GM12878 (cell line): ENCODE results near the gene TRIM9. TPM values are rescaled to one million over a fixed set of nuclear protein-coding genes. Genes with fewer than 3 reads are reported as not detected.

Experiments
- ATAC-seq: fragments of 200-7000 bp; cut with Tn5 transposase; 3 replicates; pipeline ENCODE4 v1.9.1; 2020; ENCODE audit warnings: mild to moderate bottlenecking, moderate library complexity
- BruUV-seq: library from RNA; stranded (reverse); fragments of 400-500 nt; replicated peaks from 2 replicates; lab custom pipeline; 2021; lab: Mats Ljungman, UMichigan
- CTCF ChIA-PET: fragments of 300-600 bp; sonication (Branson Sonifier 250); formaldehyde crosslinking; extraction: SDS; loops from one replicate; lab custom pipeline; 2021; ENCODE audit warnings: inconsistent platforms; lab: Yijun Ruan, JAX
- POLR2A ChIA-PET: fragments of 350-600 bp; formaldehyde crosslinking; extraction: SDS; loops from one replicate; lab custom pipeline; 2021; ENCODE audit warnings: inconsistent platforms; lab: Charles Lee
- RAD21 ChIA-PET: fragments of 300-600 bp; sonication (Branson Sonifier 250); formaldehyde crosslinking; loops from one replicate; lab custom pipeline; 2023; ENCODE audit warnings: antibody characterized with exemption; ENCODE audit not compliant: unreplicated experiment; lab: Charles Lee
- SMC1A ChIA-PET: fragments of 300-600 bp; sonication (Branson Sonifier 250); formaldehyde crosslinking; loops from one replicate; lab custom pipeline; 2023; ENCODE audit not compliant: unreplicated experiment, uncharacterized antibody; lab: Charles Lee
- DNase-seq: peaks from one replicate; pipeline ENCODE4 v3.0.0-alpha.2; 2011; ENCODE audit warnings: low read depth, low spot score
- FAIRE-seq: peaks from 3 replicates; lab custom pipeline; 2011; peaks lifted over from hg19 to GRCh38; lab: Jason Lieb, UNC
- H2AFZ ChIP-seq: 2 replicates; pipeline ENCODE4 v1.6.0; 2011; ENCODE audit warnings: low read depth, low read length, control low read depth; ENCODE audit not compliant: control insufficient read depth
- H3K27ac ChIP-seq: 2 replicates; pipeline ENCODE4 v1.5.1; 2011; ENCODE audit warnings: control low read depth; ENCODE audit not compliant: control insufficient read depth, insufficient read depth
- H3K27me3 ChIP-seq, 2 experiments: replicated peaks in 1 of 2; 2 replicates each; pipeline versions ENCODE4 v1.6.0 to v1.6.1; 2011; ENCODE audit warnings: low read length in 1 of 2; ENCODE audit not compliant: control insufficient read depth in 2 of 2, insufficient read depth in 2 of 2
- H3K36me3 ChIP-seq, 2 experiments: 2 replicates each; pipeline ENCODE4 v1.5.1; 2011; ENCODE audit warnings: low read length in 1 of 2; ENCODE audit not compliant: control insufficient read depth in 2 of 2, insufficient read depth in 2 of 2
- H3K4me1 ChIP-seq: 2 replicates; pipeline ENCODE4 v1.6.1; 2011; ENCODE audit warnings: mild to moderate bottlenecking, low read length, moderate library complexity, mixed read lengths; ENCODE audit not compliant: control insufficient read depth, insufficient read depth
- H3K4me2 ChIP-seq: 2 replicates; pipeline ENCODE4 v1.6.0; 2011; ENCODE audit warnings: control low read depth; ENCODE audit not compliant: control insufficient read depth, insufficient read depth
- H3K4me3 ChIP-seq: fragments of 200-600 bp; sonication (generic); 2 replicates; pipeline ENCODE4 v1.5.1; 2016
- H3K79me2 ChIP-seq: 2 replicates; pipeline ENCODE4 v1.6.0; 2011; ENCODE audit warnings: low read length; ENCODE audit not compliant: control insufficient read depth, insufficient read depth
- H3K9ac ChIP-seq: 2 replicates; pipeline ENCODE4 v1.8.0; 2011; ENCODE audit warnings: low read length, control low read depth, mixed read lengths; ENCODE audit not compliant: control insufficient read depth, insufficient read depth
- H3K9me3 ChIP-seq: replicated peaks from 3 replicates; pipeline ENCODE4 v1.5.1; 2011; ENCODE audit warnings: mild to moderate bottlenecking, low read length; ENCODE audit not compliant: control insufficient read depth, insufficient read depth
- H4K20me1 ChIP-seq: 2 replicates; pipeline ENCODE4 v1.6.0; 2011; ENCODE audit not compliant: control insufficient read depth, insufficient read depth
- CHD4 ChIP-seq: fragments of 200-600 bp; sonication (generic); IDR thresholded peaks from 2 replicates; pipeline ENCODE4 v1.6.1; 2016; ENCODE audit warnings: mild to moderate bottlenecking
- EP300 ChIP-seq, 2 experiments: fragments of 150-350 bp in 1 of 2; IDR thresholded peaks; 2 replicates each; pipeline ENCODE4 v1.6.1; 2011 to 2012; ENCODE audit warnings: low read depth in 2 of 2, low read length in 2 of 2, borderline replicate concordance in 1 of 2, improper control_type of control experiment in 1 of 2, inconsistent platforms in 1 of 2; ENCODE audit not compliant: control insufficient read depth in 1 of 2
- EZH2 ChIP-seq: IDR thresholded peaks from 2 replicates; pipeline ENCODE4 v1.6.1; 2012; ENCODE audit warnings: low read depth, mild to moderate bottlenecking, control low read depth, inconsistent platforms, low read length, borderline replicate concordance; ENCODE audit not compliant: control insufficient read depth
- PML ChIP-seq: IDR thresholded peaks from 2 replicates; pipeline ENCODE4 v1.6.1; 2012; ENCODE audit warnings: low read length, inconsistent platforms
- POLR2AphosphoS5 ChIP-seq: IDR thresholded peaks from 2 replicates; pipeline ENCODE4 v1.6.1; 2011; ENCODE audit warnings: mild to moderate bottlenecking, low read length, inconsistent platforms
- SMARCA5 ChIP-seq: fragments of 450-650 bp; IDR thresholded peaks from 2 replicates; pipeline ENCODE4 v1.6.1; 2017; ENCODE audit warnings: mild to moderate bottlenecking
- SREBF2 ChIP-seq: IDR thresholded peaks from 2 replicates; pipeline ENCODE4 v1.6.1; 2012; ENCODE audit warnings: mild to moderate bottlenecking, low read length
- WRNIP1 ChIP-seq: IDR thresholded peaks from 2 replicates; pipeline ENCODE4 v1.6.1; 2011; ENCODE audit warnings: low read depth, low read length, improper control_type of control experiment, borderline replicate concordance
- WGBS: methylation state at CpG from one replicate; pipeline ENCODE4 v1.1.6; 2016; ENCODE audit warnings: low lambda C conversion rate; ENCODE audit not compliant: insufficient replicate concordance, insufficient coverage; ENCODE audit errors: missing lambda C conversion rate; 5-methylcytosine and 5-hydroxymethylcytosine counted together
- in situ Hi-C: fragments of 300-500 bp; cut with MboI; formaldehyde crosslinking; loops from 9 replicates; pipeline ENCODE4 v1.14.3; 2018; ENCODE audit warnings: mixed read lengths
- intact Hi-C: fragments of 100-400 bp; cut with micrococcal nuclease; formaldehyde crosslinking; loops from one replicate; pipeline ENCODE4 v1.14.2; 2022; ENCODE audit not compliant: unreplicated experiment
- polyA plus RNA-seq, 11 experiments: library from polyadenylated mRNA; depleted of rRNA in 4 of 11; unstranded in 6 of 11; stranded (reverse) in 5 of 11; fragments of >200 nt; fragmentation: Nextera tagmentation in 4 of 11; fragmentation: Illumina TruSeq in 1 of 11; extraction: Ambion mirVana in 4 of 11; extraction: Trizol in 1 of 11; gene quantifications; 1 replicate in 1 of 11; 2 replicates in 10 of 11; pipeline versions ENCODE4 v1.2.1 to v1.2.3, GENCODE V29; 2011 to 2016; ENCODE audit warnings: inconsistent platforms in 2 of 11, missing spikeins in 2 of 11, low read depth in 1 of 11
- total RNA-seq, 4 experiments: library from RNA; depleted of rRNA in 3 of 4; stranded (reverse); fragments of >200 nt in 3 of 4; fragmentation: Illumina TruSeq in 1 of 4; extraction: Trizol in 1 of 4; gene quantifications; 2 replicates each; pipeline versions ENCODE4 v1.2.1 to v1.2.3, GENCODE V29; 2013 to 2021
- TF ChIP-seq, protein P1 (sequence below): fragments of 450-650 bp; IDR thresholded peaks from 2 replicates; pipeline ENCODE4 v1.6.1; 2016; ENCODE audit warnings: mild to moderate bottlenecking, moderate library complexity, borderline replicate concordance
- TF ChIP-seq, protein P2 (sequence below): fragments of 450-650 bp; IDR thresholded peaks from 2 replicates; pipeline ENCODE4 v1.6.1; 2016; ENCODE audit warnings: mild to moderate bottlenecking
- TF ChIP-seq, protein P3 (sequence below): IDR thresholded peaks from 2 replicates; pipeline ENCODE4 v1.6.1; 2012; ENCODE audit warnings: low read depth, low read length, improper control_type of control experiment
- TF ChIP-seq, protein P4 (sequence below): IDR thresholded peaks from 2 replicates; pipeline ENCODE4 v1.6.1; 2011; ENCODE audit warnings: mild to moderate bottlenecking, low read depth, low read length, moderate library complexity; ENCODE audit not compliant: insufficient replicate concordance
- TF ChIP-seq, protein P5 (sequence below): IDR thresholded peaks from 2 replicates; pipeline ENCODE4 v1.6.1; 2012; ENCODE audit warnings: low read depth, low read length, improper control_type of control experiment
- TF ChIP-seq, protein P6 (sequence below): fragments of 450-650 bp; IDR thresholded peaks from 2 replicates; pipeline ENCODE4 v1.6.1; 2017; ENCODE audit warnings: borderline replicate concordance

The TRIM9 gene
- total and polyA plus RNA-seq, 10 of the 15 experiments (the other 5 are each of a cell fraction or from before 2014, with no cell fraction given), result 0.04 to 0.18 (median 0.11) TPM; not detected in 2

DNA sequence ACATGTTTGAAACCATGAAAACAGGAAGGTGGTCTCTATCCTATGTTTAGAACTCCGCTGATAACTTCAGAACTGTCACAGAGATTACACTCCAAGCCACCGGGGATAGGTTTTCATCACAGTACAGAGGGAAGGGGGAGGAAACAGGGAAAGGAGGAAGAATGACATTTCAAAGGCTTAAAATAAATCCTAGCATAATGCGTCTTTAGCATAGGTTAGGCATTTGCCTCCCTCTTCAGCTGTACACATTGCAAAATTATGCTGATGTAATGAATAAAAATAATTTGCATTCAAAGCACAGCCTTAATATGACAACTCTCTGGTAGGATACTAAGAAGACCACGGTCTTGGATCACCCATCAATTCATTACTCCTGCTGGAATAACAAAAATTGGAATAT is 96.3 kb downstream of the TRIM9 start (continued):
- TF ChIP-seq, protein P1, sequence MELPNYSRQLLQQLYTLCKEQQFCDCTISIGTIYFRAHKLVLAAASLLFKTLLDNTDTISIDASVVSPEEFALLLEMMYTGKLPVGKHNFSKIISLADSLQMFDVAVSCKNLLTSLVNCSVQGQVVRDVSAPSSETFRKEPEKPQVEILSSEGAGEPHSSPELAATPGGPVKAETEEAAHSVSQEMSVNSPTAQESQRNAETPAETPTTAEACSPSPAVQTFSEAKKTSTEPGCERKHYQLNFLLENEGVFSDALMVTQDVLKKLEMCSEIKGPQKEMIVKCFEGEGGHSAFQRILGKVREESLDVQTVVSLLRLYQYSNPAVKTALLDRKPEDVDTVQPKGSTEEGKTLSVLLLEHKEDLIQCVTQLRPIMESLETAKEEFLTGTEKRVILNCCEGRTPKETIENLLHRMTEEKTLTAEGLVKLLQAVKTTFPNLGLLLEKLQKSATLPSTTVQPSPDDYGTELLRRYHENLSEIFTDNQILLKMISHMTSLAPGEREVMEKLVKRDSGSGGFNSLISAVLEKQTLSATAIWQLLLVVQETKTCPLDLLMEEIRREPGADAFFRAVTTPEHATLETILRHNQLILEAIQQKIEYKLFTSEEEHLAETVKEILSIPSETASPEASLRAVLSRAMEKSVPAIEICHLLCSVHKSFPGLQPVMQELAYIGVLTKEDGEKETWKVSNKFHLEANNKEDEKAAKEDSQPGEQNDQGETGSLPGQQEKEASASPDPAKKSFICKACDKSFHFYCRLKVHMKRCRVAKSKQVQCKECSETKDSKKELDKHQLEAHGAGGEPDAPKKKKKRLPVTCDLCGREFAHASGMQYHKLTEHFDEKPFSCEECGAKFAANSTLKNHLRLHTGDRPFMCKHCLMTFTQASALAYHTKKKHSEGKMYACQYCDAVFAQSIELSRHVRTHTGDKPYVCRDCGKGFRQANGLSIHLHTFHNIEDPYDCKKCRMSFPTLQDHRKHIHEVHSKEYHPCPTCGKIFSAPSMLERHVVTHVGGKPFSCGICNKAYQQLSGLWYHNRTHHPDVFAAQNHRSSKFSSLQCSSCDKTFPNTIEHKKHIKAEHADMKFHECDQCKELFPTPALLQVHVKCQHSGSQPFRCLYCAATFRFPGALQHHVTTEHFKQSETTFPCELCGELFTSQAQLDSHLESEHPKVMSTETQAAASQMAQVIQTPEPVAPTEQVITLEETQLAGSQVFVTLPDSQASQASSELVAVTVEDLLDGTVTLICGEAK, result no peak
- TF ChIP-seq, protein P2, sequence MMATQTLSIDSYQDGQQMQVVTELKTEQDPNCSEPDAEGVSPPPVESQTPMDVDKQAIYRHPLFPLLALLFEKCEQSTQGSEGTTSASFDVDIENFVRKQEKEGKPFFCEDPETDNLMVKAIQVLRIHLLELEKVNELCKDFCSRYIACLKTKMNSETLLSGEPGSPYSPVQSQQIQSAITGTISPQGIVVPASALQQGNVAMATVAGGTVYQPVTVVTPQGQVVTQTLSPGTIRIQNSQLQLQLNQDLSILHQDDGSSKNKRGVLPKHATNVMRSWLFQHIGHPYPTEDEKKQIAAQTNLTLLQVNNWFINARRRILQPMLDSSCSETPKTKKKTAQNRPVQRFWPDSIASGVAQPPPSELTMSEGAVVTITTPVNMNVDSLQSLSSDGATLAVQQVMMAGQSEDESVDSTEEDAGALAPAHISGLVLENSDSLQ, result no peak
- TF ChIP-seq PML (no peak), SMARCA5 (no peak), POLR2AphosphoS5 (no peak), WRNIP1 (no peak), CHD4 (no peak), SREBF2 (no peak)
- TF ChIP-seq, protein P3, sequence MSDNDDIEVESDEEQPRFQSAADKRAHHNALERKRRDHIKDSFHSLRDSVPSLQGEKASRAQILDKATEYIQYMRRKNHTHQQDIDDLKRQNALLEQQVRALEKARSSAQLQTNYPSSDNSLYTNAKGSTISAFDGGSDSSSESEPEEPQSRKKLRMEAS, result no peak
- TF ChIP-seq, all 136 proteins: peak for 0

DNA sequence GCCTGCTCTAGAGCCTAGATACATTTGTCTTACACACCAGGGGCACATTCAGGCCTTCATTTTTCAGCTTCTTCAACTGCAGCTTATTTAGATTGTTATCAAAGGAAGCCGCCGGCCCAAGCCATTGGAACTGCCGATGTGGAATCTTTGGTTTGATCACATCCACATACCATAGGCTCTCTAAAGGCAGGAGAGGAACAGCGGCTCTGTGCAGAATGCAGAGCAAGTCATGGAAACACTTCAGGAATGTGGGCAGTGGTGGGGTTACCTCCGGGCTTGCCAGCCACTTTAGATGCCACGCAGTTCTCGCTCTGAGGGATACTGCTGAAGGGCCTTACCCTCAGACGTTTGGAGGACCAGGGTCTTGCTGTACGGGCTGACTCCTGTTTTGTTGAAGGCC is 97.2 kb downstream of the TRIM9 start:
- no peak for DNase-seq
- CTCF ChIA-PET, result no interaction called here
- Histone ChIP-seq H3K9me3 (no peaks in the 10 kb centered on the region), H4K20me1 (peaks cover 2% of the 10 kb centered on the region; the same call in 1 of the 2 replicates), H3K4me1 (no peaks in the 10 kb centered on the region), H3K27ac (no peak overlapping the region), H2AFZ (no peak overlapping the region), H3K27me3 (no peaks in the 10 kb centered on the region), H3K79me2 (no peaks in the 10 kb centered on the region), H3K36me3 (no peaks in the 10 kb centered on the region), H3K4me2 (no peak overlapping the region), H3K9ac (no peak overlapping the region), H3K4me3 (no peak overlapping the region)
- in situ Hi-C loops, result no loop called here
- intact Hi-C loops, result no loop called here
- RAD21 ChIA-PET, result no interaction called here
- no peak for ATAC-seq
- whole genome bisulfite sequencing, result 62% methylated on average over 9 of the region's 9 CpGs
- SMC1A ChIA-PET, result no interaction called here
- BruUV-seq, result no TSS peak
- POLR2A ChIA-PET, result no interaction called here
- no peak for FAIRE-seq
- TF ChIP-seq WRNIP1, result no peak
- no peak for TF ChIP-seq EP300 (IDR thresholded peaks at IDR 0.05; ENCODE audit: borderline replicate concordance in 1 of 2, control insufficient read depth in 1 of 2, low read depth in 2 of 2, low read length in 2 of 2)
- TF ChIP-seq EZH2, result no peak
- TF ChIP-seq, protein P4, sequence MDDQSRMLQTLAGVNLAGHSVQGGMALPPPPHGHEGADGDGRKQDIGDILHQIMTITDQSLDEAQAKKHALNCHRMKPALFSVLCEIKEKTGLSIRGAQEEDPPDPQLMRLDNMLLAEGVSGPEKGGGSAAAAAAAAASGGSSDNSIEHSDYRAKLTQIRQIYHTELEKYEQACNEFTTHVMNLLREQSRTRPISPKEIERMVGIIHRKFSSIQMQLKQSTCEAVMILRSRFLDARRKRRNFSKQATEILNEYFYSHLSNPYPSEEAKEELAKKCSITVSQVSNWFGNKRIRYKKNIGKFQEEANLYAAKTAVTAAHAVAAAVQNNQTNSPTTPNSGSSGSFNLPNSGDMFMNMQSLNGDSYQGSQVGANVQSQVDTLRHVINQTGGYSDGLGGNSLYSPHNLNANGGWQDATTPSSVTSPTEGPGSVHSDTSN, result no peak
- TF ChIP-seq, protein P5, sequence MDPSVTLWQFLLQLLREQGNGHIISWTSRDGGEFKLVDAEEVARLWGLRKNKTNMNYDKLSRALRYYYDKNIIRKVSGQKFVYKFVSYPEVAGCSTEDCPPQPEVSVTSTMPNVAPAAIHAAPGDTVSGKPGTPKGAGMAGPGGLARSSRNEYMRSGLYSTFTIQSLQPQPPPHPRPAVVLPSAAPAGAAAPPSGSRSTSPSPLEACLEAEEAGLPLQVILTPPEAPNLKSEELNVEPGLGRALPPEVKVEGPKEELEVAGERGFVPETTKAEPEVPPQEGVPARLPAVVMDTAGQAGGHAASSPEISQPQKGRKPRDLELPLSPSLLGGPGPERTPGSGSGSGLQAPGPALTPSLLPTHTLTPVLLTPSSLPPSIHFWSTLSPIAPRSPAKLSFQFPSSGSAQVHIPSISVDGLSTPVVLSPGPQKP, result no peak
- TF ChIP-seq, protein P6, sequence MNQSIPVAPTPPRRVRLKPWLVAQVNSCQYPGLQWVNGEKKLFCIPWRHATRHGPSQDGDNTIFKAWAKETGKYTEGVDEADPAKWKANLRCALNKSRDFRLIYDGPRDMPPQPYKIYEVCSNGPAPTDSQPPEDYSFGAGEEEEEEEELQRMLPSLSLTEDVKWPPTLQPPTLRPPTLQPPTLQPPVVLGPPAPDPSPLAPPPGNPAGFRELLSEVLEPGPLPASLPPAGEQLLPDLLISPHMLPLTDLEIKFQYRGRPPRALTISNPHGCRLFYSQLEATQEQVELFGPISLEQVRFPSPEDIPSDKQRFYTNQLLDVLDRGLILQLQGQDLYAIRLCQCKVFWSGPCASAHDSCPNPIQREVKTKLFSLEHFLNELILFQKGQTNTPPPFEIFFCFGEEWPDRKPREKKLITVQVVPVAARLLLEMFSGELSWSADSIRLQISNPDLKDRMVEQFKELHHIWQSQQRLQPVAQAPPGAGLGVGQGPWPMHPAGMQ, result no peak
